CD4-positive, alpha-beta T cell treated with Interleukin-12 subunit alpha and Interleukin-12 subunit beta, for 1 hour (primary cell): ENCODE data around the gene LMBR1.

ENCODE experiments used
- DNase-seq: peaks from one replicate; pipeline ENCODE4 v3.0.0-alpha.2; 2020

The LMBR1 gene

DNA sequence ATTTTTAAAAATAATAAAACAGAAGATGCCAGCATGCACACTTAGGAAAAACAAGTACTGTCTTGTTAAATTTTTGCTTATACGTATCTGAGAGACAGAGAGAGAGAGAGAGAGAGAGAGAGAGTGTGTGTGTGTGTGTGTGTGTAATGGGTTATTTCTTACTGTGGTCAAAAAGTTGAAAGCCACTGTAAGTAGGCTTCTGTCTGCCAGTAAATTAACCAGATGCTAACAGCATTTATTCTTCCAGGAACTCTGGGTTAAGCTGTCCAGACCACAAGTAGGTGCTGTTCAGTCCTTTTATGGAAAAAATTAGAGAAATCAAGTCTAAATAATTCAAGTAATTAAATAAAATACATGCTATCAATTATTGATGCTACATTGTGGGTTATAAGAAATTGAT, 212.7 kb downstream of the LMBR1 start:
- DNase-seq = no peak

DNA sequence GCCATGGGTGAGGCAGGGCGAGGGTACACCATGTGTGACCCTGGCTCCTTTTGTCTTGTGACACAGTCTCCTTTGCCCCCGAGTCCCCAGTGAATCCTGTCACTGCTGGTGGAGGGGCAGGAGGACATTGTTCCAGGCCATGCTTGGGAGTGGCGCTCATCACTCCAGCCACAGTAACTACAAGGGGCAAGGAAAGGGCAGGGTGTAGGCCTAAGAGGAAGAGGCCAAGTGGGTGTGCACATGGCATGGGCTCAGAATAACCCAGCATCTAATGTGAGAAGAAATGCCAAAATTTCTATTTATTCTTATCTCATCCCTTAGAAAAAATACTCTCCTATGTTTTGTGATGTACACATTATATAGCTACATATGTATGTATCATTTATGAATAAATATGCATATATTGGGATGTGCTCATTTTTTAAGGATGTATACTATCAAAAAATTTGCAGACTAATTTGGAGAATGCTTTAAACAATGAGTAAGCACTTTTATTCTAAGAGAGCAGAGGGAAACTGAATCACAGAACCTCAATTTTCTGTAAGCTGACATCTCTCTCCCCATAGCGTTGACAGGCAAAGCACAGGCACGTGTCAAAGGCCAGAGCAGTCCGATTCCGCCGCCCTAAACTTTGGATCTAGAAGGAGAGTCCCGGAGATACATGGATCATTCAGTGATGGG, 215.5 kb downstream of the LMBR1 start:
- DNase-seq = no peak

DNA sequence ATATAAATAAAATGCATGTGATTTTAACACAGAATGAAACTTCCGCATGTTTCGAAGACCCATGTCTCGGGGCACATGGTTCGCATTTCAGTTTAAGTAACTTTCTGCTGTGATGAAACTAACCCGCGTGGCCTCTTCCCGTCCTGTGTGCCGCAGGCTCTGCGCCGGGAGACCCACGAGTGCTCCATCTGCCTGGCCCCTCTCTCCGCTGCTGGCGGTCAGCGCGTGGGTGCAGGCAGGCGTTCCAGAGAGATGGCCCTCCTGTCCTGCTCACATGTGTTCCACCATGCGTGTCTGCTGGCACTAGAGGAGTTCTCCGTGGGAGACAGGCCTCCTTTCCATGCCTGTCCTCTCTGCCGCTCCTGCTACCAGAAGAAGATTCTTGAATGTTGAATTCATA, 216.7 kb downstream of the LMBR1 start:
- DNase-seq = no peak

DNA sequence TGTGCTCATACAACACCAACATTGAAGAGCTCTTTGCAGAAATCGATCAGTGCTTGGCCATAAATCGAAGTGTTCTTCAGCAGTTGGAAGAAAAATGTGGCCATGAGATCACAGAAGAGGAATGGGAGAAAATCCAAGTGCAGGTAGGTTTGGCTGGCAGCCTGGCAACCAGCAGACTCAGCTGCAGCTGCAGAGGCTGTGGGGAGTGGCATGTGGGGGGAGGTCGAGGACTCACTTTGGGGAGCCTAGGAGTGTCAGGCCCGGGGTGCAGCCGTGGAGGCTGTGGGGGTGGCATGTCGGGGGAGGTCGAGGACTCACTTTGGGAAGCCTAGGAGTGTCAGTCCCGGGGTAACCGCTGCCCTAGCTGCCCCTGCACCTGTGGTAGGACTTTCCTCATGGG, 217.3 kb downstream of the LMBR1 start:
- no peak for DNase-seq

DNA sequence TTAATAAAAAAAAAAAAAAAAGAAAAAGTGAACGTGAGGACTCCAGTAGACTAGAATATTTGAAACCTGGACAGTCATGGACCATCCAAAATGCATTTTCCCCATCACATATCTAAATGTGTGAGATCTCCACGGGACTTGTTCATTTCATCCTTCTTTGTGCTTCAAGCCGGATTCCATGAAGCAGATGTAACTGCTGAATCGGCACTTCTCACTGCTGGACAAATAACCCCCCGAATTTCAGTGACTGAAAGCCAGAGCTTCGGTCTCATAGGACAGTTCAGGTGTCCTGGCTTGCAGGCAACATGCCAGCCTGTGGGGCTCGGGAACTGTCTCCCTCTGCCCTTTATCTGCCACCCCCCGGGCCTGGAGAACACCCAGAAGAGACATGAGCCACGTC, 219.1 kb downstream of the LMBR1 start:
- DNase-seq = no peak

DNA sequence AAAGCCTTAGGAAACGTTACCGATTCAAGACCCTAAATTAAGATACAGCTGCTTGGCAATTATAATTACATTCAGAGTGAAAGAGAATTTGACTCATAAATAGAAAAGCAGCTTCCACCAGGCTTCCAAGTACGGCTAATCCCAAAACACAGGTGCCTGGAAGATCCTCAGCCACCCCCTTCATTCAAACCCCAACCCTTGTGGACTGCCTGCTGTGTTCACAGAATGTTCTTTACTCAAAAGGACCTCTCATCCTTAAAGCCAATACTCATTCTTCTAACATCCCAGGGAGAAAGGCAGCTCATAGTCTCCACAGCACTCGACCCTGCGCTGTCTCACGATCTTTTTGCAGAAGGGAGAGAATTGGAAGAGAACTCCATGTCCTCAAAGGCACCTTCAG, 219.5 kb downstream of the LMBR1 start:
- no peak for DNase-seq

DNA sequence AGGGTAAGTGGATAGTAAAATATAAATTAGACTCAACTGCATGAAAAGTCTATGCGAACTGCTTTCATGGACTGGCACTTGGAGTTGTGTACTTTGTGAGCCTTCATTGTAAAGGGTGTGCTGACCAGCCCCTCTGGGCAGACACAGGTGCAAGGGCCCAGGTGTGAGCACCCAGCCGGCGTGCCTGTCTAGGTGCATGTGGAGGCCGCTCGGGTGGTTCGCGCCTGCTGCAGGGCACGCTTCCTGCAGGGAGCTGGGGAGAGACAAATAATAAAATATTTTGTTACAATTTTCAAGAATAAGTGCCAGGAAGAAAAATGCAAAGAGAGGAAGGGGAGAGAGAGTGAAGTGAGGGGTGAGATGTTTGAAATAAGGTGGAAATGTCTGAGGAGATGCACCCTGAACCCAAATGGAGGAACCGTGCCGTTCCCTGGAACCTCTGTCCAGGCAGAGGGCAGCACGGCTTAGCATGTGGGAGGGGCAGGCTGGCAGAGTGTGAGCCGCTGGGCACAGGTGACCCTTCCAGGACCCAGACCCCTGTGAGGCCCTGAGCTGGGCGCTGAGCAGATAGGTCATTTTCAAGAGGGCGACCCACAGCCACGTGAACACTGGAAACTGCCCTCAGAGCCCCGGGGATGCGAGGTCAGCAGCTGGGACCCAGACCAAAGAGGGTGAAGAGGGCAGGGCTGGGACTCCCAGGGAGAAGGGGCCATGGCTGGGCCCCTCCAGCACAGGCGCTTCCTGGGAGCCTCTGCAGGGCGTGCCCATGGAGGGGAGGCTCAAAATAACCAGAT, 223.8 kb downstream of the LMBR1 start:
- DNase-seq = no peak

DNA sequence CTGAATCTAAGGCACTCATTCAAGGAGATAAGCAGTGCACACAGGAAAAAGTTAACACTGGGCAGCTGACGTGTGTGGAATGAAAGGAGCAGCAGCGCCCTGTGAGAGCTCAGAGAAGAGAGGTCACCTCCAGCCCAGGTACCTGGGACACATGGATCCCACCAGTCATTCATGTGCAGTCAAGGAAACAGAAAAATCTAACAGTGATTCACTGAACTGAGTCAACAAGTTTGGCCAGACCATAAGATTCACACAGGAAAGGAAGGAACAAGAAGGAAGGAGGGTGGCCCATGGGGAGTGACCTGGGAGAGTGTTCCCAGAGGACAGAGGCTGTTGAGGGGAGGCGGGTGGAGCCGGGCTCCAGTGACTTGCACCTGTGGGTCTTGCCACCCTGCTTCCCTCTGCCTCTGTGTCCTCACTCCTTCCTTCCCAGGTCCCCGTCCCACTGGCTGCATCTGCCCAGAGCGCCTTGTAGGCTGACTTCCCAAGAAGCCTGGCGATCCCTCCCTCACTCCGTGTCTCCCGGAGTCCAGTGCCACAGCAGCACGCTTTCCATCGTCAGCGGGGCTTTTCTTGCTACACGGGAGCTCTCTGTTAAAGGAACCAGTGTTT, 224.7 kb downstream of the LMBR1 start:
- DNase-seq = no peak

DNA sequence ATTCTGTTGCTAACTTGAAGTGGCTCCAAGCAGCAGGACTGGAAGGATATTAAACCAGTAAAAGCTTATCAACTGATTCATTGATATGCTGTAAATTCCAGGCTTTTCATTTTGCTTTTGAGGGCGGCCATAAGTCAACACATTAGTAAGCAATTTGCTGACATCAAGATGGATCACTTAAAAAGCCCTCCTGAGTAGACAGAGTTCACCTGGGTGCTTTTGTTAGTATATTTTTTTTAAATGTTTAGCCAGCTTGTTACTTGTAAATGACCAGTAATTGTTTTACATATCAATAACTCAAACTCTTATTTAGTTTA, 225.9 kb downstream of the LMBR1 start:
- DNase-seq = no peak

DNA sequence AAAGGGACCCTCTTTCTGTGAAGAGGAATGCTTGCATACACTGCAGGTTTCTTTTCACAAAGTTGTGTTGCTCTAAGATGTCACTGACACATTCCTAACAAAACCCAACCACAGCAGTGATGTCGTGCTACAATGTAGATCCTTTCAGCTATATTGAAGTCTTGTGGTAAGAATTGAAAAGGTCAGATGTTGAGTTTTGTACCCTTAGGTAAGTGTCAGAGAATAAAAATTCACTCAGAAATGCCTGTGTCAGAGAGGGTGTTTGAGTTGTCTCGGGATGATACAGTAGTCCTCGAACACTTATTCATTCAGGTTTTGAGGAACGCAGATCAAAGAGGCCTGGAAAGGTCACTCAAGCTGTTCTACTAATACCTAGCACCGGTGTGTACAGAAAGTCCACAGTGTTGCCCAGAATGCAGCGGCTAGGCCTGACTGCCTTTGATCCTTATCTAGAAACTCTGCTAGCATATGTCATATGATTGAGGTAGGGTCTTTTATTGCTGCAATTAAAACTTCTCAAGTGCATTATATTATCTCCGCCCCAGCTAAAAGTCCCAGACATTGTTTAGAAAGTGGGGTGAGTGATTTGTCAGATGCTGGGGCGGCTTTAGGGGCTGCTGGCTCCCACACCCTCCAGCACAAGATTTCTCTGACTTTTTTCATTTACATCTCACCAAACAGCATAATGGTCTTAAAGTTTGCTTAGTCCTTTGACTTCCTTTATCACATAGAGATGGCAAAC, 226.4 kb downstream of the LMBR1 start:
- DNase-seq = no peak

DNA sequence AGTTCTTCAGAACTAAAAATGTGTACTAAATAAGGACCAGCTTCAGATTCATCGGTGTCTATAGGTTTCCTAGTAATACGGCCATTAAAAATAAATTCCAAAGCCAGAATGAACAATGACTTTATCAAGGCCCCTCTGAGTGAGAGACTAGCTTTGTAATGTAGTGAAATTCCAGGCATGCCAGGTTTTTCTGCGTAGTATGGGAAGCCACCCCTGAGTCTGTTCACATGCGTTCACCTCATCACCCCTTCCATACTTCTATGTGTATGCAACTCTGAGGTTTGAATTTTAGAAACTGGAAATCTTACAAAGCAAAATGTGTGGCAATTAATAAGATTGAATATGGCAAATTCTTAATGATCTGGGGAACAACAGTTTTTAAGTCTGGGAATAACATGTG, 227.9 kb downstream of the LMBR1 start:
- DNase-seq = no peak

DNA sequence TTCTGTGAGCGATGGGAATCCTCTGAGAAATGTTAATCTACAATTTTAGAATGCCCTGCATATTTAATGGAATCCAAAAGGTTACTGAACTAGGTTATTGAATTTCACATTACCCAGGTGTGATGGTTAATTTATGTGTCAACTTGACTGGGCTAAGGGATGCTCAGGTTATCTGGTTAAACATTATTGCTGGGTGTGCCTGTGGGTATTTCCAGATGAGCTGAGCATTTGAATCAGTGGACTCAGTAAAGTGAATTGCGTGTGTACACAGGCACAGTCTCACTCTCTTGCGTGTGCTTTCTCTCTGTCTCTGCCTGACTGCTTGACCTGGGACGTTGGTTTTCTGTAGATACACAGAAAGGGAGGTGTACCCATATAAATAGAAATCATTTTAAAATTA, 230.7 kb downstream of the LMBR1 start:
- no peak for DNase-seq

DNA sequence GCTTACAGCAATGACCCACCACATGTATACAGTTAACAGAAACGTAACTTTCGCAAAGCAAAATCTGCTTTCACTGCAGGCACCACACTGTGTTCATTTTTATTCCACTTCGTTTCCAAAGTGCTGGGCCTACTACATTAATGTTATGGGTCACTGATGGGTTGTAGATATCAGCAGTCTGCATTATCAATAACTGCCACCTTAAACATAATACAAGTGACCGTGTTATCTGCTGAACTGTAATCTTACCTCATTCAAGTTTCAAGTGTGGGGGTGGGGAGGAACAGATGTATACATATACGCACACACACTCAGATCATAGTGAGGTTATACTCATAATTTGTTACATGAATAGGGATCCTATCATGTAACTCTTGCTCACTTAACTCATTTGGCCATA, 231.3 kb downstream of the LMBR1 start:
- DNase-seq = no peak

DNA sequence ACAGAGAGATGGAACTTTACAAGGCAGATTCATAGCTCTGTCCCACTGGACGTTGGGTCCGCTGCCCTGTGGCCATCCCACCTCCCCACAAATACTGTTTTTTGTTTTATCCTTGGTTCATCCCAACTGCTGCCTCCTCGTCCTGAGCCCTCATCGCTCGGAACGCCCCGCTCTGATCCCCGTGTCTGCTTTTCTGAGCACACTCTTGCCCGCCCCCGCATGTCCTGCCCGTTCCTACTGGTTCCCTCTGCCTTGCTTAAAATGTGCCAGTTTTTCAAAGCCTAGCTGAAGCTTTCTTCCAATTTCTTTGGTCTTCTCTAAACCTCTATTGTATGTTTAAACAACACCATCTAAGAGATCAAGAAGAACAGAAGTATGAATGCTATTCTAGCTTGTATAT, 233.0 kb downstream of the LMBR1 start:
- DNase-seq = no peak

DNA sequence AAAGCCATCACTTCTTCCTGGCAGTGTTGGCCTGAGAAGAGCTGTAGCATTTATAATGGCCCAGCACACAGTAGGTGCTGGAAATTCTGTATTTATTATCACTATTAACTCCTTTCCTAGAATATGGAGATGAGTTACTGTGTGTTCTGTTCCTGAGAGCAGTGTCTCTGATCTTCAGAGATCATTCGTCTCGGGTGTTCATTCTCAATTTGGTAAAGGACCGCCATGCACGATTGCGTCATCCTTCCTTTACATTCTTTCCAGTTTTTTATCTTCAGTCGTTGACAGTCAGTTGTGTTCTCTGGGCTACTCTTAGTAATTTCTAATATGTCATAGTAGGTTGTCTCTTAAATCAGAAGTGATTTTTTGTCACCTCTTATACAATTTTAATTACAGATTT, 233.8 kb downstream of the LMBR1 start:
- DNase-seq = no peak

DNA sequence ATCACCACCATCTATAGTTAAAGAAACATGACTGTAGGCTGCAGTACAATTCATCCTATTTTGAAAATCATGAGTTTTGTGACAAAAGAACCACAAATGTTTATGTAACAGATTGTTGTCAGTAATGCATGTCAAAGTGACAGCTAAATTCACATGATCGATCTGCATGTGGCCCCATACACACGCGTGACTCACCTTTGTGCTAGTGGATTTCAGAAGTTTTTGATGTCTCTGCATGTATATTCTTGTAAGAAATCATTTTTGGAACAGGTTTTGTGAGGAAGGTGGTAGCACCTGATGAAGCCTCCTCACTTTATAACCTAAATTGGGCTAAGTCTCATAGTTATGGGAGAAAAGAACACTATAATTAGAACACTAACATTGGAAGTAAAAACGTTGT, 235.3 kb downstream of the LMBR1 start:
- no peak for DNase-seq

DNA sequence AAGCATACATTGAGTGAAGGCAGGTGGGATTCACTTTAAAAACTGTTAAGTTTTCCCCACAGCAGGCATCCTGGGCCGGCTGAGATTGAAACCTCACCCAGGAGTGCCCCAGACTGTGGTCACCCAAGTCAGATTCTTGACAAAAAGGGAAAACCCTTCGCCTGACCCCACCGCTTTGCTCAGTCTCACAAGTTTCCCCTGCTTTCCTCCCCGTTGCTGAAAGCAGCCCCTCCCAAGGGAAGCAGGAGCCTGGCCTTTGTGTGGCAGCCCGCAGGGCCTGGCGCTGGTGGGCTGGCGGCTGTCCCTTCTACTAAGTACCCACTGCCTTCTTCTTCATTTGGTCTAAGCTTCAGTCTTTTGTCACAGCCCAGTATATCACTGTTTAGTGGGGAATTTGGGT, 236.4 kb downstream of the LMBR1 start:
- DNase-seq = no peak

DNA sequence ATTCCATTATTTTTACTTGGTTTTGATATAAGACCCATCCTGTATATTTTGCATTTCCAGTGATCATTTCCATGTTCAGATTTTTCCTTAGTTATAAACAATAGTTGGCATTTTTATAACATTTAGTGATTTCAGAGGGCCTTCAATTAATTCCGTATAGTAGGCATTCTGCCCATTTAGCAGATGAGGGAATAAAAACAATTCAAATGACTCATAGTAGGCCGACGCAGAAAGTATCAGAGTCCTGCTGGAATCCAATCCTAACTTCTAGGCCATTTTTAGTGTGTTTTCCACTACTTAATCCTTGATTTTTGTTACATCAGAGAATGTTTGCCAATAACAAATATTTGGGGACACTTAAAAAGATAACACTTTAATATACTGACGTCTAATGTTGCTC, 237.0 kb downstream of the LMBR1 start:
- no peak for DNase-seq

DNA sequence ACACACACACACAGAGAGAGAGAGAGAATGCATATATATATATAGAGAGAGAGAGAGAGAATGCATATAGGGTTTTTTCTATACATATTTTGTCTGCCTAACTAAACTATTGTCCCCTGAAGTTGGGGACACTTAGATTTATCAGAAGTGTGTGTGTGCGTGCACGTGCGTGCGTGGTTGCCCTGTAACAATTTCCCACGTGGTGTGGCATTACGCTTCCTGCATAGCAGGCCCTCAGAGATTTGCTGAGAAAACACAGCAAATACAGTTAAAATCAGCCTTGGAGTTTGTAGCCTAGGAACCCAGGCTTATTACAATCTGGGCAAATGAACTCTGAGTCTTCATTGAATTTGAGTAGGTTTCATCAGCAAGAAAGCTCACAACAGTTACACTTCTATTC, 237.7 kb downstream of the LMBR1 start:
- no peak for DNase-seq

DNA sequence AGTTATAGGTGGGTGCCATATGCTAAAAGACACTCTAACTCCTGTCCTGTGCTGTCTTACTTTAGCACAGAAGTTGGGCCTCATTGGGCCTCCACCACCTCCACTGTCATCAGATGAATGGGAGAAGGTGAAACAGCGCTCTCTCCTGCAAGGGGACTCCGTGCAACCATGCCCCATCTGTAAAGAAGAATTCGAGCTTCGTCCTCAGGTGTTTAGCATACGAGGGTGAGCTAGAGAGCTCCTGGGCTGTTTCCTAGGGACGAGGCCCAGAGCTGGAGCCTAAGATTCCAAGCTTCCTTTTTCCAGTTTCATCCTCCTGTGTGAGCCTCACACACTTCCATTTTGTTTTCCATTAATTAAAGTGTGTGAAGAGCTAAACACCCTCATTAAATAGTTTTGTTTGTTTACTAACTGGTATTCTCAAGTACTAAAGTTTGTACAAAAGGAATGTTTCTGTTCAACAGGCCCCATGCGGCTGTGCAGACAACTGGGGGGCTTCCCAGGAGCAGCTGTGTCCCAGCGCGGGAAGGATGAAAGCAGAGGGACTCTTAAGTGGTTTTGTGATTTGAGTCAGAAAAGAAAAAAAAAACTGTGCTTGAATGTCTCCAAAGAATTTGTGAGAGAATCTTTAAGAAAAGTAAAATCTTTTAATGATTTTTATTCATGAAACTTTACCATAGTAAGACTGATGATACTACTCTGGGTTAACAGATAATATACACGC, 238.3 kb downstream of the LMBR1 start:
- DNase-seq = no peak

DNA sequence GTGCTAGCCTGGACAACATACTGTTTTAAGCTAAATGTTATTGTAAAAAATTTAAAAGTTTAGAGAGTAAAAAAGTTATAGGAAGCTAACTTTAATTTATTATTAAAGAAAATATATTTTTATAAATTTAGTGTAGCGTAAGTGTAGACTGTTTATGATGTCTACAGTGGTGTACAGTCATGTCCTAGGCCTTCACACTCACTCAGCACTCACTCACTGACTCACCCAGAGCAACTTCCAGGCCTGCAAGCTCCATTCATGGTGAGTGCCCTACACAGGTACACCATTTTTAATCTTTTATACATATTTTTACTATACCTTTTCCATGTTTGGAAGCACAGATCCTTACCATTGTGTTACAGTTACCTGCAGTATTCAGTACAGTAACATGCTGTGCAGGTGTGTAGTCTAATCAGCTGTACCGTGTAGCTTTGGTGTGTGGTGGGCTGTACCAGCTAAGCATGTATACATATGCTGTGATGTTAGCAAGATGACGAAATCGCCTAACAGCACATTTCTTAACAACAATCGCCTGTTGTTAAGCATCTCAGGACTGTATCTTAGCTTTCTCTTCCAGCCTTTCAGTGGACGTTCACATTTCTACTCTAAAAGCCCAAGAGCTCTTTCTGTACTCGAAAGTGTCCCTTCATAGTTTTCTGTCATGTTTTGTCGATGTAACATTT, 240.0 kb downstream of the LMBR1 start:
- DNase-seq = no peak

DNA sequence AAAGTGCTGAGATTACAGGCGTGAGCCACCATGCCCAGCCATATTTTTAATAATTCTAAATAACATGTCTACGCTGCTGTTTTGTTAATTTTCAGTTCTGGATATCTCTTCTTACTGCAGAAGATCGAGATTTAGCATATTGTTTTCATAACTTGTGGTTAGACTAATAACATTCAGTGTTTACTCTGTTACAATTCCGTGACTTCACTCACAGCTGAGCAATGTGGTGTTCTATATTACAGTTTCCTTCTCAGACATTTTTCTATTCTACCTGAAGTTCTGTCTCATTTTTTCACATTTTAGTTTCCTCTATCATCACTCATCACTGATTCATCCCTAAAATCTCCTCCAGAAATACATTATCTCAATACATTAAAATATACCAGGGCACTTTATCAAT, 241.5 kb downstream of the LMBR1 start:
- no peak for DNase-seq

DNA sequence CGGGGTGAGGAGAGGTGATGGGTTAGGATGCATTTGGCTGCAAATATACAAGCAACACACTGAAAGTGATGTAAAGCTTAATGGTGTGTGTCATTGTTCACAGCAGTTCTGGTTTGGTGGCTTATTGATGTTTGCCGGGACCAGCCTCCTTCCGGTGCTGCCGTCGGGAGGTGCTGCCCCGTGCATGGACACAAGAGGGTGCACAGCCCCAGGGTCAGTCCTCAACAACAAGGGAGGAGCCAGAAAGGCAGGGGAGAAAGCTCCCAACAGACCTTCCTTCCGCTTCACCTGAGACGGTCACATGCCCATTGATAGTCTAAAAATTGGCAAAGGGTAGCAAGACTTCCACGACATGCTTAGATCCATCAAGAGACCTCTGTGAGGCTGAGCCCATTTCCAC, 242.9 kb downstream of the LMBR1 start:
- no peak for DNase-seq
